GM18873 (cell line): Measurements from ENCODE around the gene SNAPC5.
"Not testable (repeated sequence)": the region's sequence is repeated elsewhere in the genome, so short reads cannot be mapped to it uniquely, and the experiment has no call there.

Experiments used
- ATAC-seq: cut with Tn5 transposase; IDR thresholded peaks from one replicate; pipeline ENCODE4 v1.9.1; 2021; ENCODE audit warnings: mild to moderate bottlenecking, moderate library complexity, moderate number of reproducible peaks; ENCODE audit not compliant: unreplicated experiment, low FRiP score

SNAPC5 gene

DNA sequence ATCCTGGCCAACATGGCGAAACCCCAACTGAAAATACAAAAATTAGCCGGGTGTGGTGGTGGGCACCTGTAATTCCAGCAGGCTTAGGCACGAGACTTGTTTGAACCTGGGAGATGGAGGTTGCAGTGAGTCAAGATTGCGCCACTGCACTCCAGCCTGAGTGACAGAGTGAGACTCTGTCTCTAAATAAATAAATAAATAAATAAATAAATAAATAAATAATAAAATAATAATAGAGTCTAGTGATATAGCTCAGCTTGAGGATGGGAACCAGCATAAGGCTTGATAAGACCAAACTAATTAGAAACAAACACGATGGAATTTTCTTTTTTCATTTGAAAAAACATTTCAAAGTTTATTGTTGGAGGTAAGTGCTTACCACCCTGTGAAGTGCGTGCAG is 36.3 kb downstream of the SNAPC5 start:
- not testable (repeated sequence) for ATAC-seq

DNA sequence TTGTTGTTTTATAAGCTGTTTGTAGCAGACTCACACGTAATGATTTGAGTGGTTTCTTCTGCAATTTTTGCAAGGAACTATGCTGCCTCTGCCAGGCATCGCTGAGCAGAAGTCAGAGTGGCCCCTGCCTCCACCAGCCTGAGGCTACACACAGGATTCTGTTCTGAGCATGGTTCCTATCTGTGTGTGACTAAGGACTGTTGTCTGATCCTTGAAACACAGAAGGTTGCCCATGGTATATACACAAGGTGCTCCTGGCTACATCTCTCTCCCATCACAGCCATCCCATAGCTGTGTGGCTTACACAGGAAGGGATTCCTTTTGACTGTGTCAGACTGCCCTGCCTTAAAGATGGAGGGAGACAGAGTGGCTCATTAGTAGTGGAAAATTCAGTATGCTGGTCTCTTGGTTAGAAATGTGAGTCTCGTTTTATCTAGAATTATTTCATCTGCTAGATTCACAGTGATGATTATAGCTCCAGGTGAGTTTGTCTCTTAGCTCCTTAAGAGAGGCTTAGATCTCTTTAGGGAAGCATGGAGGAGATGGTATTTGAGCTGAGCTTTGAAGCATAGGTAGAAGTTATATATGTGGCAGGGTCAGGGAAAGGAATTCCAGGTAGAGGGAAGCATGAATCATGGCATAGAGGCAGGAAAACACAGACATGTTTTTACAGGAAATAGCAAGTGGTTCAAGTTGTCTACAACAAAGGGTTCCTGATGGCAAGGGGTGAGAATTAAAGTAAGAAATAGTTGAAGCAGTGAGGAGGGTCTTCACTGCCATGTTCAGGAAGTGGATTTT is 37.5 kb downstream of the SNAPC5 start:
- no peak for ATAC-seq

DNA sequence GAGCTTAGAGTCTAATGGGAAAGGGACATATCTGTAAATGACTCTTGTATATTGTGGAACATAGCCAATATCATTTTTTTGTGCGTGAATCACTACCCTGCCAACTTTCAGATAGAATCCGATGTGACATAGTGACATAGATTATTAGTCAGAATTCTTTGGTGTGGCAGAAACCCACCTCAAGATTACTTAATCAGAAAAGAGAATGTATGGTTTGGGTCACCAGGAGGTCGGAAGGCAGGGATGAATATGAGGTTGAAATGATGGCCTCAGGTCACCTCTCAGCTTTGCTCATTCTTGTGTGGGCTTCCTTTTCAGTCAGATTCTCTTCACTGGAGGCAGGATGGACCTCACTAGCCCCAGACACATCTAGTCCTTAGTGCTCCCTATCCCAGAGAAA is 41.4 kb downstream of the SNAPC5 start:
- no peak for ATAC-seq

DNA sequence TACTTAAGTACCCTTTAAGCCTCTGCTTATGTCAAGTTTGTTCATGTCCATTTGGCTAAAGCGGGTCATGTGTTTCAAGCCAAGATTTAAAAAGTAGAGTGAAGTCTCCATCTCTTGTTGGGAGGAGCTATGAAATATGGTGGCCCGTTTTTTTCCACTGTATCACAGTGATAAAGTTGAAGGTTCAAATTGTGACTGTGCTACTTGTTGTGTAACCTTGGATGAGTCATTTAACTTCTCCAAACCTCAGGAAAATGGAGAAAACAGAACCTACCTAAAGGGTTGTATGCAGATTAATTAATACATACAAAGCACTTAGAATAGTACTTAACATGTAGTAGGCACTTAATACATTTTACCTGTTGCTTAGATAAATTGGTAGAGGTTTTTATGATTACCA is 43.4 kb downstream of the SNAPC5 start:
- no peak for ATAC-seq

DNA sequence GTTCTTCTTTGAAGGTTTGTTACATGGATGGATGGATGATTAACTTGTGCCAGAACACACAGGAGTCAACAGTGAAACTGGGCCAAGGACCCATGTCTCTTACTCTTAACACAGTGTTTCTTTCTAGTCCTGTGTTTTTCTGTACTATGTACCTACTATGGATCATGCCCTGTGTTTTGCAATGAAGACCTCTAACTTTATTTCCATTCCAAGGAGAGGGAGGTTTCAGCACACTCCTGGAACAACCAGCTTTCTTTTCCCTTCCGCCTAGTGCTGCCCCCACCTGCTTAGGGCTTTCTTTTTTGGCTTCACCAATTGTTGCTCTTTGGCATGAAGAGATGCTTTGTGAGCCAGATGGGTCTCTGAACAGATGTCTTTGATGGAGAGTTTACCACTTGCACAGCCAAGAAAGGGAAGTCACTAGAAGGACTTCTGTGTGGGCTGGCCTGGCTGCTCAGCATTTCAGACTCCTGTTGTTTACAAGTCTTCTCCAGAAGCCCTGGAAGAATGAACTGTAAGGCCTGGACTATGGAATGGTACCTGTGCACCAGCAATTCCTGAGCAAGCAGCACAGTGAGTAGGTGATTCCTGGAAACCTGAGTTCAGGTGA is 44.5 kb downstream of the SNAPC5 start:
- no peak for ATAC-seq

DNA sequence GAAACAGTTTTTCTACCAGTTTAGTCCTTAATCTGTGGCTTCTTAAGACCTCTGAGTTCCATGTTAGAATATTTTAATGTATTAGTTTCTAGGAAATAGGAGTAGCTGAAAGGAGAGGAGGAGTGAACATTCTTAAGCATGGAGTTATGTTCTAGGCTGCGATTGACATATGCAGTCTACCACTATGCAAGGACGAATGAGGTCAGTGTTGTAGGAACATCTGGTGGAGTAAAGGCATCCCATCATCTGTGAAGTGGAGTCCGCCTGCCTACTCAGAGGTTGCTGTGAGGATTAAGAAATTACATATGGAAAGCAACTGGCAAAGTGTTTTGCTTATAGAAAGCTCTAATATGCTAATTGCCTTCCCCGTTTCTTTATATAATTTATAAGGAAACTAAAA is 45.1 kb downstream of the SNAPC5 start:
- ATAC-seq, result no peak
